Measurements from ENCODE around the gene FAM237B.
"Not testable (repeated sequence)": the region's sequence is repeated elsewhere in the genome, so short reads cannot be mapped to it uniquely, and the experiment has no call there.

Gene FAM237B

GRCh38 chr7:90320801-90321494, at the start of gene FAM237B:
TSS of gene FAM237B (minus strand) at chr7:90321304. CDS start at chr7:90319748, 1,556 bp downstream.
- DNase-seq (ENCODE audit: low spot score) = no peak

GRCh38 chr7:90351987-90352386, 30.9 kb upstream of the FAM237B start:
- no peak for DNase-seq (ENCODE audit: low spot score)

DNA sequence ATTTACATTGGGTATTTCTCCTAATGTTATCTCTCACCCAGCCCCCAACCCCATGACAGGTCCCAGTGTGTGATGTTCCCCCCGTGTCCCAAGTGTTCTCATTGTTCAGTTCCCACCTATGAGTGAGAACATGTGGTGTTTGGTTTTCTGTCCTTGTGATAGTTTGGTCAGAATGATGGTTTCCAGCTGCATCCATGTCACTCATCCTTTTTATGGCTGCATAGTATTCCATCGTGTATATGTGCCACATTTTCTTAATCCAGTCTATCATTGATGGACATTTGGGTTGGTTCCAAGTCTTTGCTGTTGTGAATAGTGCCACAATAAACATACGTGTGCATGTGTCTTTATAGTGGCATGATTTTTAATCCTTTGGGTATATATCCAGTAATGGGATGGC, 28.9 kb upstream of the FAM237B start:
- DNase-seq (ENCODE audit: low spot score) = not testable (repeated sequence)

DNA sequence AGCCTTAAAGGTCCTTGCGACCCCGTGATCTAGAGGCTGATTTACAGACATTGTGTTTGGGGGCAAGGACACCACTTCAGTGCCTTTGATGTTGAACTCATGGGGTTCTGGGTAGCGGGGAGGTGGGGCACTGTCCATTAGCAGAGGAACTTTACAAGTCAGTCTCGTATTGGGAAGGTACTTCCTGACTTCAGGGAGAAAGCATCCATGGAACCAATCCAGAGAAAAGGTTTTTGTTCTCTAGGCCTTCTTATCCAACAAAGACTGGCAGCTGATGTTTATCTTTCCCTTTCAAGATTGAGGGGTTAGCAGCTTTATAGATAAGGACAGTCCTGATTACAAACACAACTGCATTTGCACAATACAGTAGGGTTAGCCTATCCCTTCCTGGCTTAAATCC, 28.2 kb upstream of the FAM237B start:
- DNase-seq (ENCODE audit: low spot score) = no peak

DNA sequence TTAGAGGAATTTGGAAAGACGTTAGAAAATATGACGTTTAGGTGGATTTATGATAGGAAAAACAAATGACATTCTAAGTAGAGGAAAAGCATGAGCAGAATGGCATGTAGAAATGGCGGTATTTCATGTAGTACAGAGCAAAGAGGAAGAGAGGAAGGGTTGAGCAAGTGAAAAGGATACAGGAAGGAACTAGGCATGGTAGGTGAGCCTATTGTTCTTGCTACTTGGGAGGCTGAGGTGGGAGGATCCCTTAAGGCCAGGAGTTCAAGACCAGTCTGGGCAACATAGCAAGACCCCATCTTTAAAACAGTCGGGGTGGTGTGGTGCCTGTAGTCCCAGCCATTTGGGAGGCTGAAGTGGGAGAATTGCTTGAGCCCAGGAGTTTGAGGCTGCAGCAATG, 26.7 kb upstream of the FAM237B start:
- no peak for DNase-seq (ENCODE audit: low spot score)

DNA sequence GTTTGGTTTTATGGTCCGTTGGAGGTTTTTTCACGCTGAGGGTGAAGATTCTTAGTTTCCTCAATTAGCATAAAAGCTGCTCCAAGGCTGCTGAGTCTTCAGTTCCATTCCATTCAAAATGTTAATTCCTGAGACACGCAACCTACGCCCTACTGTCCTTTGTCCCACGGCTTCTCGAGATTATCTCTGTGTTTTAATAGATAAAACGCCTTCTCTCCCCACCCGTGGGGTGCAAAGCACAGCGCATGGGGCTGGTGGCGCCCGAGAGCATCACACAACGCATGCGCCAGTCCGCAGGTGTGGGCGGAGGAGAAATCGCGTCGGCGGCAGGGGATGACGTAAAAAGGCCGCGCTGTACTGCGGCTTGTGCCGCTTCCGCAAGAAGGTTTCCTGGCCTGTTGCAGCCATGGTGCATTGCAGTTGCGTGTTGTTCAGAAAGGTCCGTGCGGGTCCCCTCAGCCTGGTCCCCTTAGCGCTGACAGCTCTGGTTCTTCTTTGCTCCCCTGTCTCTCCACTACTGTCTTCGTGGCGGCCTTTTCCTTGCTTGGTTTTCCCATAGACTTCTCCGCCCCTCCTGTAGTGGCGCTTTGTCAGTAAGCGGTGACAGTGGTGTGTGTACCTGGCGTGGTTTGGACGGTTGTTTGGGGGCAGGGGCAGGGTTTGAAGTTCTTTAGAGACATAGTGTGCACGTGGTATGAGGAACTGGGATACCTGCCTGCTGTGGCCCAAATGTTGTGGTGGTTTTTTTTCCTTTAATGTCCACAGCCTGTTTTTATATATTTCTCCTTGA, 25.4 kb upstream of the FAM237B start, which contains the start of gene GTPBP10:
Gene GTPBP10 (plus strand): TSS at position 381 of the 790 bp plus-strand sequence. CDS start 26 bp downstream, at position 407.
- peak; percentile 96 for DNase-seq (ENCODE audit: low spot score)

DNA sequence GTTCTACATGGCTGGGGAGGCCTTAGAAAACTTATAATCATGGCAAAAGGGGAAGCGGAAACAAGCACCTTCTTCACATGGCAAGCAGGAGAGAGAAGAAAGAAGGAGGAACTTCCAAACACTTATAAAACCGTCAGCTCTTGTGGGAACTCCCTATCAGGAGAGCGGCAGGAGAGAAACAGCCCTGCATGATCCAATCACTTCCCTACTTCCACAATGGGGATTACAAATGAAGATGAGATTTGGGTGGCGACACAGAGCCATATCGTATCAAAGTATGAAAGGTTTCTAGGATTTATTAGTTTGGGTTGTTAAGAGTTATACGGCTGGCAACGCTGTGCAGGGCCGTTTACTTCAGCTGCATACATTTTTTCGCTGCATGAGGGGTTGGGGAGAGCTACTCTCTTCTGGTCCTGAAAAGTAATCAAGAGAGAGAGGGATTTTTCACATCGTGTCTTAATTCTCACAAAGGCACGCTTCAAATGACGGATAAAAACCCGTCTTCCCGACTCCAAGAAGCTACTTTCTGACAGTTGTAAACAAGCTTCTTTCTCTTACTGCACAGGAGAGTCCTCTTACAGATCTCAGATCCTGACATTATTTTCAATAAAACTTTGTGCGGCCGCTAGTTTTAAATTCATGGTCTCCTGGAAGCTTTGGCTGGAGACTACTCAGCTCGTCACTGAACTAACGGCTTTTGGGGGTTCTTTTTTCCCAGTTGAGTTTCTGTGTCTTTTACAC, 24.7 kb upstream of the FAM237B start:
- DNase-seq (ENCODE audit: low spot score) = peak; percentile 51

DNA sequence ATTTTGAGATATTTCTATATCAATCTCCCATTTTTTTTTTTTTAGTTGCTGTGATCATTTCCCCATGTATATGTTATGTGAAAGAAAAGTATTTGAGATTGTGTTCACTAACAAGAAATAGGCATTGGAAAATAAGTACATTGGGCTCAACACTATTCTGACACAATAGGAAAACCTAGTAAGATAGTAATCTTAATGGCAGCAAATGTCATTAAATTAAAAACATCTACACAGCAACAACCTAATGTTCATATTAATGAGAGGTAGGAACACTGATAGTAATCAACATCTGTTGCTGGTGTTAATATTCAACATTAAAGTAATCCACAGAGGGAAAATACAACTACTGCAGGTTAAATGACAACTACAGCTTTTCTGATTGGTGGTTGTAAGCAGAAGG, 23.9 kb upstream of the FAM237B start:
- DNase-seq (ENCODE audit: low spot score) = no peak

DNA sequence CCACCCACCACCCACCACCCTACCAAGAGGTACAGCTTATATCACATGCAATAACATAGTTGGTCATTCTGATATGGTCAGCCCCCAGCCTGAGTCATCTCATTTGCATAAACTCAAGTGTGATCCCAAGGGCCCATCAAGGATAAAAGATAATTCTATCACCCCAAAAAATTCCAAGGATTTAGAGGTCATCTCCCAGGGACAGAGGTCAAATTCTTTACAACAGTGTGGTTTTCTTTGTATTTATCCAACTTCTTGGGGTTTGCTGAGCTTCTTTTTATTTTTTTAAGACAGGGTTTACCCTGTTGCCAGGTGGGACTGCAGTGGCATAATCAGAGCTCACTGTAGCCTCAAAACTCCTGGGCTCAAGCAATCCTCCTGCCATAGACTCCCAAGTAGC, 16.0 kb upstream of the FAM237B start:
- DNase-seq (ENCODE audit: low spot score) = no peak

- DNase-seq (ENCODE audit: low spot score) = not testable (repeated sequence)
Observed at GRCh38 chr7:90334926-90335325, 13.8 kb upstream of the FAM237B start.

GRCh38 chr7:90334193-90334843, 13.2 kb upstream of the FAM237B start:
- DNase-seq (ENCODE audit: low spot score) = no peak

- DNase-seq (ENCODE audit: low spot score) = no peak
Observed at GRCh38 chr7:90326500-90326899, 5.4 kb upstream of the FAM237B start.

DNA sequence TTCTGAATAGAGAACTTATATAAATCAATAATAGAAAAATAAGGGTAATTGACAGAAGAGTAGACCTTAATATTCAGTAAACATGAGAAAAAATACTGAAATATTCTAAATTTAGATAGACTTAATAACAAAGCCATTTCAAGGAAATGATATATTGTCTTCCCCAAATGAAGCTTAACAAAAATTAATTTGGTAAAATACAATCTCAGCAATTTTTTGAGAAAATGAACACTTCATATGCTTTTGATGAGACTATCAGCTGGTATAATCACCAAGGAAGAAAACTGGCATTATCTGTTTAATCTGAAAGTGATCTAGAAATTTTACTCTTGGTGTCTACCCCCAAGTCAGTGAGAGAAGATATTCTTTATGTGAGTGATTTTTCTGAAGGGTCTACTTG, 1.7 kb upstream of the FAM237B start:
- DNase-seq (ENCODE audit: low spot score) = no peak

GRCh38 chr7:90320418-90320800, 695 bp downstream of the FAM237B start:
- DNase-seq (ENCODE audit: low spot score) = no peak

DNA sequence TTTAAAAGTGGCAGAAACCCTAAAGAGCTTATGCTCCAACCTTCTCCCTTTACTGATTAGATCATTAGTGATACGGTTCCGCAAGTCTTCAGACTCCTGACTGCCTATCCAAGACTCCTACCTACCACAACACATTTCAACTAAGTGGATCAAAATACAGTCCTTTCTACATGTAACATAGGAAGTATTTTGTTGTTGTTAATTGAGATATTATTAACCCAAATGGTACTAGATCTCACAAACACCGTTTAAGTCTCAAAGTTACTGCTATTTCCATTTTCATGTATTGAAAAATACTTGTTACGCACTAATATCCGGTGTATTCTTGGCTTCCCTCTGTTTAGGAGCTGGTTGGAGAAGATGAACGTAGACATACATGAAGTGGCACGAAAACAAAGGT, 1.1 kb downstream of the FAM237B start:
- DNase-seq (ENCODE audit: low spot score) = no peak

GRCh38 chr7:90313907-90314306, 7.2 kb downstream of the FAM237B start:
- no peak for DNase-seq (ENCODE audit: low spot score)

- DNase-seq (ENCODE audit: low spot score) = peak; percentile 17
Observed at GRCh38 chr7:90312745-90313144, 8.4 kb downstream of the FAM237B start.

GRCh38 chr7:90311175-90311574, 9.9 kb downstream of the FAM237B start:
- DNase-seq (ENCODE audit: low spot score) = no peak

DNA sequence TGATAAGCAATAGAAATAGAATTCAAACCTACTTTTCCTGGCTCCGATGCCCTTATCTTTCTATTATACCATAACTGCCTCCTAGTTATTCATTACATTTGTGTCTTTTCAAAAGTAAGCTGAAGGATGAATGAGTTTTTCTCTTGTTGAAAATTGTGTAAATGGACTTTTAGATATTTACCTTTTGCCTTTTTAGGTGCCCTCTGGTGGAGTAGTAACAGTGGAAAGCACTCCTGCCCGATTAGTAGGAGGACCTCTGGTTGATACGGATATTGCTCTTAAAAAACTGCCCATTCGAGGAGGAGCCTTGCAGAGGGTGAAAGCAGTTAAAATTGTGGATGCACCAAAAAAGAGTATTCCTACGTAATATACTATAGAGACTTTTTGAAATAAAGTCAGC, 11.2 kb downstream of the FAM237B start:
- no peak for DNase-seq (ENCODE audit: low spot score)

GRCh38 chr7:90303241-90303640, 17.9 kb downstream of the FAM237B start:
- no peak for DNase-seq (ENCODE audit: low spot score)

DNA sequence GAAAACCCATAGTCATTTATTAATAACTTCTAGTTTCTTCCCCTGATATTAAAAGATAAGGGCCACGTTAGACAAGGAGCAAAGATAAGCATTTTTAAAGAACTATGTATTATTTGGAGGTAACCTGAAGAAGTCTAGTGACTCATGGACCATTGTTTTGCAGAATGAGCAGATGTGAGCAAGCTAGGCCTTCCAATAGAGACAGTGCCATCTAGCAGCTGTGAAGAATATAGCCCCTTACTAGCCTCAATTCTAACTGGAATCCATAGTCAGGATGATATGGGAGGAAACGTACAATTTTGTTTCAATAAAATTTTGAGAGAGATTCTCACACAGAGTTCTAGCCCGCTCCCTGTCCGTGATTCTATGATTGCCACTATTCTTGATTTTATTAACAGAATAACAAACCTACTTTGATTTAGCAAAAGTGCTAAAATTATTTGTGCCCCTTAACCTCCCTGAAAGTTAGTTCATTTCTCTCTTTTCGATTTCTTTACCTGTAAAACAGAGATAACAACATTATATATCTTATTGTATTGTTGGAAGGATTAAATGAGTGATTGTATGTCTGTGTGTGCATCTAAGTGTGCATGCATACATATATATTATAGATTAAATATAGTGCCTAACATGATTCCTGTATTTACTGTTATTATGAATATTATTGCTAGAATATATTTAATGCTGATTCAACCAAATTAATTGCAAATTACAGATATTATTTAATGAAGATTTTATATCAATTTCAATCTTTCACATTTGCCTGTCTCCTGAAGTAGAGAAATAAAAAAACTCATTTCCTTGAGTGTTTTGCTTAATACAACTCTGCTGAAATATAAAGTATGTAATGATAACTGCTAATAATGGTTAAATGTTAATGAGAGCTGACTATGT, 22.7 kb downstream of the FAM237B start:
- peak; percentile 49 for DNase-seq (ENCODE audit: low spot score)

Data from Ammon's horn (tissue), 1 donor.